Hematopoietic multipotent progenitor cell treated with erythropoietin and hydrocortisone succinate and interleukin-3 and kit ligand, for 4 days (in vitro differentiated cells): ENCODE results near the gene ZNF76.
"Not testable (repeated sequence)": the region's sequence is repeated elsewhere in the genome, so short reads cannot be mapped to it uniquely, and the experiment has no call there.

Source experiments
- DNase-seq: peaks from one replicate; pipeline ENCODE4 v3.0.0-alpha.2; 2015

Gene ZNF76

GRCh38 chr6:35304299-35304698 lies 44.8 kb downstream of the ZNF76 start:
- DNase-seq = no peak

GRCh38 chr6:35305117-35305516 lies 45.6 kb downstream of the ZNF76 start:
- DNase-seq = no peak

- not testable (repeated sequence) for DNase-seq
These were observed 47.6 kb downstream of the ZNF76 start for GRCh38 chr6:35307138-35307537.

DNA sequence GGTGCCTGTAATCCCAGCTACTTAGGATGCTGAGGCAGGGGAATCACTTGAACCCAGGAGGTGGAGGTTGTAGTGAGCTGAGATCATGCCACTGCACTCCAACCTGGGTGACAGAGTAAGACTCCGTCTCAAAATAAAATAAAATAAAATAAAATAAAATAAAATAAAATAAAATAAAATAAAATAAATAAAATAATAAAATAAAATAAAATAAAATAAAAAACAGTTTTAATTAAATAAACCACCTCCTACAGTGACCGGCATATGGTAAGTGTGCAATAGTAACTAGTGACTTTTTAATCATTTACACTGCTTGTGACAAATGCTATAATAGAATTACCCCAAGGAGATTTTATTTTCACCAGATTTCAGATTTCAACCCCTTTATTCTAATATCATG lies 49.0 kb downstream of the ZNF76 start:
- DNase-seq = not testable (repeated sequence)

GRCh38 chr6:35309611-35310264 lies 50.2 kb downstream of the ZNF76 start:
- DNase-seq = no peak

DNA sequence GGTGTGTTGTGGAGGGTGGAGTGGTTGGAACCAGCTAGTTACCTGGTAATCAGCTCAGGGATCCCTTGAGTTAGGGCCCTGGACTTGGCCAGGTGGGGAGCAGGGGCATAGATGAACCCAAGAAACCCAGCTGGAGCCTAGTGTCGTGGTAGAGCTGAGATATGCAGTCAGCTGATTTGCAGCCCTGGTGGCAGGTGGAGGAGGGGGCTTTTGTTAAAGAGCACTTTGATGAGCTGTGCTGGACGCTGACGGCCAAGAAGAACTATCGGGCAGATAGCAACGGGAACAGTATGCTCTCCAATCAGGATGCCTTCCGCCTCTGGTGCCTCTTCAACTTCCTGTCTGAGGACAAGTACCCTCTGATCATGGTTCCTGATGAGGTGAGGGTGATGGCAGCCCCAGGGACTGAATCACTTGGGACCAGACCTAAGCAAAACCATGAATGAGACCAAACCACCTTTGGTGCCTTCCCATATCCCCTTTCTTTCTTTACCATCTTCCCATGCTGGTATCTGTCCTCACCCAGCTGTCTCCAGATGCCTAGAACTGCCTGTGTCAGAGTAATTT lies 50.8 kb downstream of the ZNF76 start:
- no peak for DNase-seq

- peak; percentile 67 for DNase-seq
These were observed 52.0 kb downstream of the ZNF76 start for GRCh38 chr6:35311390-35312075.

DNA sequence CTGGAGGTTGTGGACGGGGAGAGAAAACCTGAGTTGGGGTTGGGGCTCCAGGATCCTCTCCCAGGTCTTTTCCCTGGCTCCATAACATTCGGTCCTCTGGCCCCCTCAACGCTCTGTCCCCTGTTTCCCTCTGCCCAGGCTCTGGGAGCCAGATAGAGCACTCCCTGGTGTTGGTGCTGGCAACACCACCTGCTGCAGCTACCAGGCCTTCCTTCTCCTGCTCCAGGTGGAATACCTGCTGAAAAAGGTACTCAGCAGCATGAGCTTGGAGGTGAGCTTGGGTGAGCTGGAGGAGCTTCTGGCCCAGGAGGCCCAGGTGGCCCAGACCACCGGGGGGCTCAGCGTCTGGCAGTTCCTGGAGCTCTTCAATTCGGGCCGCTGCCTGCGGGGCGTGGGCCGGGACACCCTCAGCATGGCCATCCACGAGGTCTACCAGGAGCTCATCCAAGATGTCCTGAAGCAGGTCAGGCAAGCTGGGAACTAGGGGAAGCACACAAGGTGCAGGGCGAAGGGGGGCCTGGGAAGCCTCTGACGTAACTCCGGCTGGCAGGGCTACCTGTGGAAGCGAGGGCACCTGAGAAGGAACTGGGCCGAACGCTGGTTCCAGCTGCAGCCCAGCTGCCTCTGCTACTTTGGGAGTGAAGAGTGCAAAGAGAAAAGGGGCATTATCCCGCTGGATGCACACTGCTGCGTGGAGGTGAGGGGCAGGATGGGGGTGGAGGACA lies 52.7 kb downstream of the ZNF76 start:
- no peak for DNase-seq

- no peak for DNase-seq
These were observed 53.3 kb downstream of the ZNF76 start for GRCh38 chr6:35312807-35313206.

- no peak for DNase-seq
These were observed 58.1 kb downstream of the ZNF76 start for GRCh38 chr6:35317483-35318195.

GRCh38 chr6:35318196-35319171 lies 58.9 kb downstream of the ZNF76 start:
- no peak for DNase-seq

GRCh38 chr6:35319346-35320030 lies 60.0 kb downstream of the ZNF76 start:
- no peak for DNase-seq

DNA sequence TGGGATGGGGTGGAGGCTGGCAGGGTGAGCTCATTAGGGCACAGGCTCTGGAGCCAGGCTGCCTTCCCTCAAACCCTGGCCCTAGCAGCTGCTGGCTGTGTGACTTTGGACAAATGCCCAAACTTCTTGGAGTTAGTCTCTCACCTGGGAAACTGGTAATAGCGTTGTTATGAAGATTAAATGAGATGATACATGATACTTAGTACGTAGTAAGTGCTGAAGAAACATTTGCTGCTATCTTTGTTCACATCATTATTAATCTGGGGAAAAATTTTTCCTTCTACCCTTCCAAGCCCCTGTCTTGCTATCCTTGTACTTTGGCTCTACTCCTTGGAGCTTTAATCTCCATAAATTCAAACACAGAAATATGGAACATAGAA lies 60.5 kb downstream of the ZNF76 start:
- DNase-seq = no peak

GRCh38 chr6:35321091-35321490 lies 61.6 kb downstream of the ZNF76 start:
- DNase-seq = no peak

- DNase-seq = peak; percentile 88
These were observed 68.0 kb downstream of the ZNF76 start for GRCh38 chr6:35327349-35328027.

GRCh38 chr6:35328108-35328723 lies 68.7 kb downstream of the ZNF76 start:
- no peak for DNase-seq

DNA sequence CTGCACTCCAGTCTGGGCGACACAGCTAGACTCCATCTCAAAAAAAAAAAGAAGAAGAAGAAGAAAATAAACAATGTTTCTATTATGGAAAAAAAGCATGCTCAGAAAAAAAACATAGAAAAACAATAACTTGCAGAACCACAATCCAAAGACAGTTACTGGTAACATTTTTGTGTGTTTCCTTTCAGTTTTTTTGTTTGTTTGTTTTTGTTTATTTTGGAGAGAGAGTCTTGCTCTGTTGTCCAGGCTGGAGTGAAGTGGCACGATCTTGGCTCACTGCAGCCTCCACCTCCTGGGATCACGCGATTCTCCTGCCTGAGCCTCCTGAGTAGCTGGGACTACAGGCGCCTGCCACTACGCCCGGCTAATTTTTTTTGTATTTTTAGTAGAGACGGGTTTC lies 69.4 kb downstream of the ZNF76 start:
- DNase-seq = not testable (repeated sequence)

- no peak for DNase-seq
These were observed 71.1 kb downstream of the ZNF76 start for GRCh38 chr6:35330541-35331119.

- DNase-seq = peak; percentile 50
These were observed 72.7 kb downstream of the ZNF76 start for GRCh38 chr6:35332074-35332887.
